ENCODE data around the gene PDHA1.
A peak's percentile ranks its signal among the peaks of the same experiment; 100 is the strongest.

Gene PDHA1

GRCh38 chrX:19360903-19361302 is 17.2 kb downstream of the PDHA1 start:
- no peak overlapping the region for H3K27ac Mint-ChIP-seq
- no peaks in the 10 kb centered on the region for H3K4me1 Mint-ChIP-seq (ENCODE audit: low read depth)
- H3K36me3 Mint-ChIP-seq (ENCODE audit: low read depth): peaks cover 18% of the 10 kb centered on the region
- H3K9me3 Mint-ChIP-seq: no peaks in the 10 kb centered on the region
- H3K27me3 Mint-ChIP-seq (ENCODE audit: low read depth): no peaks in the 10 kb centered on the region
- H3K4me3 Mint-ChIP-seq: no peak overlapping the region

GRCh38 chrX:19361701-19362100 is 18.0 kb downstream of the PDHA1 start:
- Mint-ChIP-seq H3K36me3 (ENCODE audit: low read depth) (peaks cover 16% of the 10 kb centered on the region), H3K27me3 (ENCODE audit: low read depth) (no peaks in the 10 kb centered on the region), H3K9me3 (no peaks in the 10 kb centered on the region), H3K4me1 (ENCODE audit: low read depth) (no peaks in the 10 kb centered on the region), H3K27ac (no peak overlapping the region), H3K4me3 (no peak overlapping the region)

- Mint-ChIP-seq H3K4me3 (no peak overlapping the region), H3K36me3 (ENCODE audit: low read depth) (peaks cover 9% of the 10 kb centered on the region), H3K9me3 (no peaks in the 10 kb centered on the region), H3K27me3 (ENCODE audit: low read depth) (no peaks in the 10 kb centered on the region), H3K4me1 (ENCODE audit: low read depth) (peaks cover 6% of the 10 kb centered on the region), H3K27ac (no peak overlapping the region)
Observed at GRCh38 chrX:19368576-19368975, 24.8 kb downstream of the PDHA1 start.

GRCh38 chrX:19370061-19370460 is 26.3 kb downstream of the PDHA1 start:
- Mint-ChIP-seq H3K4me1 (ENCODE audit: low read depth) (peaks cover 6% of the 10 kb centered on the region), H3K9me3 (no peaks in the 10 kb centered on the region), H3K27me3 (ENCODE audit: low read depth) (no peaks in the 10 kb centered on the region), H3K36me3 (ENCODE audit: low read depth) (peaks cover 9% of the 10 kb centered on the region), H3K27ac (no peak overlapping the region), H3K4me3 (no peak overlapping the region)

GRCh38 chrX:19372170-19372546 is 28.4 kb downstream of the PDHA1 start:
- peak overlapping the region; percentile 1 for H3K27ac Mint-ChIP-seq

GRCh38 chrX:19372547-19373331 is 29.0 kb downstream of the PDHA1 start:
- Mint-ChIP-seq H3K9me3 (no peaks in the 10 kb centered on the region), H3K4me3 (peak overlapping the region; percentile 81), H3K36me3 (ENCODE audit: low read depth) (no peaks in the 10 kb centered on the region), H3K4me1 (ENCODE audit: low read depth) (peaks cover 6% of the 10 kb centered on the region), H3K27ac (peak overlapping the region; percentile 1), H3K27me3 (ENCODE audit: low read depth) (no peaks in the 10 kb centered on the region)

More at GRCh38 chrX:19372170-19372546, 28.4 kb downstream of the PDHA1 start:
- H3K4me1 Mint-ChIP-seq (ENCODE audit: low read depth): peaks cover 6% of the 10 kb centered on the region
- no peaks in the 10 kb centered on the region for H3K27me3 Mint-ChIP-seq (ENCODE audit: low read depth)
- H3K36me3 Mint-ChIP-seq (ENCODE audit: low read depth): no peaks in the 10 kb centered on the region
- peak overlapping the region; percentile 81 for H3K4me3 Mint-ChIP-seq
- no peaks in the 10 kb centered on the region for H3K9me3 Mint-ChIP-seq

GRCh38 chrX:19373351-19373891 is 29.7 kb downstream of the PDHA1 start:
- peaks cover 6% of the 10 kb centered on the region for H3K4me1 Mint-ChIP-seq (ENCODE audit: low read depth)
- H3K36me3 Mint-ChIP-seq (ENCODE audit: low read depth): no peaks in the 10 kb centered on the region
- no peak overlapping the region for H3K27ac Mint-ChIP-seq
- no peaks in the 10 kb centered on the region for H3K9me3 Mint-ChIP-seq
- H3K27me3 Mint-ChIP-seq (ENCODE audit: low read depth): no peaks in the 10 kb centered on the region
- no peak overlapping the region for H3K4me3 Mint-ChIP-seq

GRCh38 chrX:19375546-19375945 is 31.8 kb downstream of the PDHA1 start:
- Mint-ChIP-seq H3K27ac (no peak overlapping the region), H3K27me3 (ENCODE audit: low read depth) (no peaks in the 10 kb centered on the region), H3K4me3 (no peak overlapping the region), H3K36me3 (ENCODE audit: low read depth) (no peaks in the 10 kb centered on the region), H3K4me1 (ENCODE audit: low read depth) (peaks cover 6% of the 10 kb centered on the region), H3K9me3 (no peaks in the 10 kb centered on the region)

- H3K27ac Mint-ChIP-seq: no peak overlapping the region
- H3K4me3 Mint-ChIP-seq: no peak overlapping the region
- peaks cover under 1% of the 10 kb centered on the region for H3K4me1 Mint-ChIP-seq (ENCODE audit: low read depth)
- H3K36me3 Mint-ChIP-seq (ENCODE audit: low read depth): no peaks in the 10 kb centered on the region
- peaks cover 4% of the 10 kb centered on the region for H3K27me3 Mint-ChIP-seq (ENCODE audit: low read depth)
- H3K9me3 Mint-ChIP-seq: no peaks in the 10 kb centered on the region
Observed at GRCh38 chrX:19377799-19378198, 34.1 kb downstream of the PDHA1 start.

- Mint-ChIP-seq H3K4me1 (ENCODE audit: low read depth) (no peaks in the 10 kb centered on the region), H3K27ac (no peak overlapping the region), H3K27me3 (ENCODE audit: low read depth) (peaks cover 10% of the 10 kb centered on the region), H3K4me3 (no peak overlapping the region), H3K9me3 (no peaks in the 10 kb centered on the region), H3K36me3 (ENCODE audit: low read depth) (no peaks in the 10 kb centered on the region)
Observed at GRCh38 chrX:19381326-19381725, 37.6 kb downstream of the PDHA1 start.

GRCh38 chrX:19382555-19383145 is 38.9 kb downstream of the PDHA1 start:
- H3K36me3 Mint-ChIP-seq (ENCODE audit: low read depth): no peaks in the 10 kb centered on the region
- no peaks in the 10 kb centered on the region for H3K4me1 Mint-ChIP-seq (ENCODE audit: low read depth)
- no peaks in the 10 kb centered on the region for H3K9me3 Mint-ChIP-seq
- no peak overlapping the region for H3K4me3 Mint-ChIP-seq
- no peak overlapping the region for H3K27ac Mint-ChIP-seq
- H3K27me3 Mint-ChIP-seq (ENCODE audit: low read depth): peaks cover 10% of the 10 kb centered on the region

- Mint-ChIP-seq H3K4me3 (no peak overlapping the region), H3K36me3 (ENCODE audit: low read depth) (no peaks in the 10 kb centered on the region), H3K4me1 (ENCODE audit: low read depth) (no peaks in the 10 kb centered on the region), H3K27me3 (ENCODE audit: low read depth) (peaks cover 6% of the 10 kb centered on the region), H3K27ac (no peak overlapping the region), H3K9me3 (no peaks in the 10 kb centered on the region)
Observed at GRCh38 chrX:19386679-19387078, 43.0 kb downstream of the PDHA1 start.

GRCh38 chrX:19388064-19388679 is 44.4 kb downstream of the PDHA1 start:
- H3K27ac Mint-ChIP-seq: no peak overlapping the region

GRCh38 chrX:19388741-19389140 is 45.0 kb downstream of the PDHA1 start:
- H3K27ac Mint-ChIP-seq: no peak overlapping the region
- no peak overlapping the region for H3K4me3 Mint-ChIP-seq
- H3K36me3 Mint-ChIP-seq (ENCODE audit: low read depth): no peaks in the 10 kb centered on the region
- no peaks in the 10 kb centered on the region for H3K9me3 Mint-ChIP-seq
- no peaks in the 10 kb centered on the region for H3K4me1 Mint-ChIP-seq (ENCODE audit: low read depth)
- H3K27me3 Mint-ChIP-seq (ENCODE audit: low read depth): peaks cover 5% of the 10 kb centered on the region

More at GRCh38 chrX:19388064-19388679, 44.4 kb downstream of the PDHA1 start:
- Mint-ChIP-seq H3K9me3 (no peaks in the 10 kb centered on the region), H3K4me3 (no peak overlapping the region), H3K4me1 (ENCODE audit: low read depth) (no peaks in the 10 kb centered on the region), H3K36me3 (ENCODE audit: low read depth) (no peaks in the 10 kb centered on the region), H3K27me3 (ENCODE audit: low read depth) (peaks cover 6% of the 10 kb centered on the region)
